GM18868 (cell line): ENCODE data around the gene TRIP4.
"Not testable (repeated sequence)": the region's sequence is repeated elsewhere in the genome, so short reads cannot be mapped to it uniquely, and the experiment has no call there.

Experiments used
- ATAC-seq: cut with Tn5 transposase; IDR thresholded peaks from one replicate; pipeline ENCODE4 v1.9.1; 2021; ENCODE audit warnings: mild to moderate bottlenecking, moderate library complexity; ENCODE audit not compliant: unreplicated experiment

Gene TRIP4

DNA sequence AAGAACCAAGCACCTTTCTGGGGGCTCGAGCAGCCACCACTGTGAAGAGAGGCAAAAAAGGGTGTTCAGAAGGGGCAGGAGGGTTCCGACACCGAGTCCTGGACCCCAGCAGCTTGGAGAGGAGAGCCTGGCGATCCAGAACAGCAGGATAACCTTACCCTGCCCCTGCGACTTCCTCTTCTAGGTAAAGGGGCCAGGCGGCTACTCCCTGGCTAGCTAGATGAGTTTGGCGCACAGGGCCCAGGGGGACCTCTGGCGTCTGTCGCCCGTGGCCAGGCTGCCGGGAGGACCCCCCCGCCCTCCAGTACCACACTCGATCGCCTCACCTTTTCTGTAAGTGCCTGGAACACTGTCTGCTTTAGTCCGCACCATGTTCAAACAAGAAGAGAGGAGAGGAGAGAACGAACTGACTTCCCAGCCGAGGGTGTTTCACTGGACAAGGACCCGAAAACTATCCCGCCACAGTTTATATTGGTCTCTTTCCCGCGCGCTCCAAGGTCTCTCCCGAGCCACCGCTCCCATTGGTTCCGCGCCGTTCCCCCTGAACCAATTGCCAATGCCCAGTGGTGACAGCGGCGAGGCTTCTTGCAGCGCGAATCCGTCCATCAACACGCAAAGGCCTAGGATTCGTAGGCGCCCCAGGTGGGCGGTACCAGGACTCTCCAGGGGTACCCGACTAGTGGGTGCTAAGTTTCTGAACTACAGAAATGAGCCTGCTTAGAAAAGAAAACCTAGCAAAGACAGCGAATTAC lies 6.5 kb upstream of the TRIP4 start, which contains the start of gene PCLAF:
TSS of gene PCLAF (minus strand) at position 442 of the 752 bp plus-strand sequence. CDS start at position 372, 70 bp downstream.
- ATAC-seq: peak; percentile 99

DNA sequence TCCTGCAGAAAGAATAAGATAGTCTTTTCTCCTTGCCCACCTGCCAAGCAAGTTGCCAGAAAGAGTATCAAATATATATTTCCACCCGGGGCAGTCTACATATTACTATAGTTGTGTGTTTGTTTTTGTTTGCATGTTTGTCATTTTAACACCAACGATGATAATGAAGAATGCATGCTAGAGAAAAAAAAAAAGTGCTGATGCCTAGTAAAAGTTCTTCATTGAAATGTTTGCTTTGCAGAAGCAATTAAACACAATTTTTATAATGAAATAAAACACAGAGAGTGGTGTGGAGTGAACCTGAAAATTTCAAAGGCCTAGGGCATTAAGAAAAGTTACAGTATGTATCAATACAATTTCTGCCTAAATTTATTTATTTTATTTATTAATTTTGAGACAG lies 3.9 kb upstream of the TRIP4 start:
- no peak for ATAC-seq

DNA sequence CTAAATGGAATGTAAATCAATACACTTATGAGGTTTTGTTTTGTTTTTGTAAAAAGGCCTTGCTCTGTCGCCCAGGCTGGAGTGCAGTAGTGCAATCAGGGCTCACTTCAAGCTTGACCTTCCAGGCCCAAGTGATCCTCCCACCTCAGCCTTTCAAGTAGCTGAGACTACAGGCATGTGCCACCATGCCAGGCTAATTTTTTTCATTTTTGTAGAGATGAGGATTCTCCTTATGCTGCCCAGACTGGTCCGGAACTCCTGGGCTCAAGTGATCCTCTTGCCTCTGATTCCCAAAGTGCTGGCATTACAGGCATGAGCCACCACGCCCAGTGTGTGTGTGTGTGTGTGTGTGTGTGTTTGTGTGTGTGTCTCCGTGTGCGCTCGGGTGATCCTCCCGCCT lies 1.3 kb upstream of the TRIP4 start:
- ATAC-seq: no peak

DNA sequence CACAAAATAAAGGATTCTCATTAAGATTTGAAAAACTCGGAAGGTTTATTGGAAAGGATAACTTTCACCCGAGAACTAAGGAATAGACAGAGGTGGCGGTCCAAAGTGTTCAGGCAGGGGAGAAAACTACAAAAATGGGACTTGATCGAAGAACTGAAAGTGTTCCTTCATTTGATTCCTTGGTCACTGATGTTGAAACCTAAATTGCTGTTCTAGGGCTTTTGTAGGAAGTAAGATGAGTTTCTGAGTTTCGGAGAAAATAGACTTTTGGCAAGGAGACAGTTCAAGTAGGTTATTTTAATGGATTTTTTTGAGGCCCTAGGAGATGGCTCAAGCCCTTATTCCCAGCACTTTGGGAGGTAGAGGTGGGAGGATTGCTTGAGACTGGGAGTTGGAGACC lies 1.4 kb downstream of the TRIP4 start:
- ATAC-seq: no peak

DNA sequence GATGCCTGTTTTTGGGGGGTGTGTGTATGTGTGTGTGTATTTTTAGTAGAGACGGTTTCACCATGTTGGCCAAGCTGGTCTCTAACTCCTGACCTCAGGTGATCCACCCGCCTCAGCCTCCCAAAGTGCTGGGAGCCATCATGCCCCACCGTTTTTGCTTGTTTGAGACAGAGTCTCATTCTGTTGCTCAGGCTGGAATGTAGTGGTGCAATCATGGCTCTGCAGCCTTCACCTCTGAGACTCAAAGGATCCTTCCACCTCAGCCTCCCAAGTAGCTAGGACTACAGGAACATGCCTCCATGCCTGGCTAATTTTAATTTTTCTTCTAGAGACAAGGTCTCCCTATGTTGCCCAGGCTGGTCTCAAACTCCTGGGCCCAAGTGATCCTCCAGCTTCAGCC lies 4.8 kb downstream of the TRIP4 start:
- not testable (repeated sequence) for ATAC-seq

DNA sequence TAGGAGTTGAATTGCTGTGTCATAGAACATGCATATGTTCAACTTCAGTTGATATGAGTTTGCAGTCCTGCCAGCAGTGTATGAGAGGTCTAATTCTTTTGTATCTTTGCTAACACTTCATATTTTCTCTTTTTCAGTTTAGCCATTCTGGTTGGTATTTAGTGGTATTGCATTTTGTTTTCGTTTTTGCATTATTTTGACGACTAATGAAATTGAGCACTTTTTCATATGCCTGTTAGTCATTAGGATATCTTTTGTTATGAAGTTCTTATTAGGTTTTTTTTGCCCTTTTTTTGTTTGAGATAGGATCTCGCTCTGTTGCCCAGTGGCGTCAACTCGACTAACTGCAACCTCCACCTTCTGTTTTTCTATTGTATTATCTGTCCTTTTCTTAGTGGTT lies 9.2 kb downstream of the TRIP4 start:
- no peak for ATAC-seq

DNA sequence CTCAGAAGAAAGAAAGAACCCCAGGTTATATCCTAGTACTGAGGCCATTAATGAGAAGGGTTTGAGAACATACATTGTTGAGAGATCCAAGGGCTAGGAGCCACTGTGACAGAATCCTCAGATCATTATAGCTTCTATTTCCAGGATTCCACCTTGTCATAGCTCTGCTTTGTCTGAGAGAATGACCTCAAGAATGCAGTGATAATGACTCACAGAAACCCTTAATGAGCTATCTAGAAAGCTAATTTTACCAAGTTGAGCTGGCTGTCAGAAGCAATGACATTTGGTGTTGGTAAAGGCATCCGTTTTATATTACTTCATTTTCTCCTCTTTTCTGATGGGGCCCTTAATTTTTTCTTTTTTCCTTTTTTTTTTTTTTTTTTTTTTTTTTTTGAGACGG lies 10.9 kb downstream of the TRIP4 start:
- ATAC-seq: no peak

DNA sequence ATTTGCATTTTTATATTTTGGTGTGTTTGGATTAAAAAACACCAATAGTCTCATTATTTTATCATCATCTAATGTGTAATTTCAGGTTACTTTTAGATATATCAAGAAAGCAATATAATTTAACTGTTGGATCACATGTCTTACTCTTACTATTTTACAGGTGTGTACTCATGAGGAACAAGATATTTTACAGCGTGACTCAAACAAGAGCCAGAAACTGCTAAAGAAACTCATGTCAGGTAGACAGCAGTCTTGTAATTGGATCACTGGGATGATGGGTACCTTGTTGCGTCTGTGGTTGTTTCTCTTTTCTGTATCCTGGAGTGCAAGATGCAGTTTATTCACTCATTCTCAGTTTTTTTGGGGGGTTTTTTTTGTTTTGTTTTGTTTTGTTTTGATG lies 12.9 kb downstream of the TRIP4 start:
- no peak for ATAC-seq

DNA sequence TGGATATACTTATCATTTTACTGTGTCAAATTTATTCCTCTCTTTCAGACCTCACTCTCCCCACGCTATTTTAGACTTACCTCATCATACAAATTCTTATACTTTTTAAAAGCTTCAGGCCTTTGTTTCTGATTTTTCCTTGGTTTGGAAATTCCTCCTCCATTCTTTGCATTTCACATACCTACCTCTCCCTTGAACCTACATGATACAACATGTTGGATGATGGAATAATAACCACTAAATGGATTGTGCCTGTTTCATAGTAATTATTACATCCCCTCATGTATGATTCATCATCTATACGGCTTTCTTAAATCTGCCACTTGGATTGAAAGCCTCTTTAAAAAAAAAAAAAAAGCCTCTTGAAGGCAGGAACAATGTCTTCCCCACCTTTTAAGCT lies 24.6 kb downstream of the TRIP4 start:
- no peak for ATAC-seq

DNA sequence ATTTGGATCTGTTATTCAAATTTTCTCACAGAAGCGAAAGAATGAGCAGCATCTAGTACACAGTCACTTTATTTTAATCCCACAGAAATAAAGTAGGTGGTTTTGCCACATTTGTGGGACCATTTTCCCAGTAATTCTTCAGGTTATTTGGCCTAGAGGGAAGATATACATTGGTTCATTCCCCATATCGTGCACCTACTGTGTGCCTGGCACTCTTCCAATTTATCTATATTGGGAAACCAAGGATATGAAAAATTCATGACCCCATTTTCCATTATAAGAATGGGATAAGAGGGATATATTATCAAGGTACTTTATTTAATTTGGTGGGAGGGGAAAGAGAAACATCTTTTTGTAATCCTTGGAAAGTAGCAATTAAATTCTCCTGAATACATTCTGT lies 35.1 kb downstream of the TRIP4 start:
- ATAC-seq: no peak

DNA sequence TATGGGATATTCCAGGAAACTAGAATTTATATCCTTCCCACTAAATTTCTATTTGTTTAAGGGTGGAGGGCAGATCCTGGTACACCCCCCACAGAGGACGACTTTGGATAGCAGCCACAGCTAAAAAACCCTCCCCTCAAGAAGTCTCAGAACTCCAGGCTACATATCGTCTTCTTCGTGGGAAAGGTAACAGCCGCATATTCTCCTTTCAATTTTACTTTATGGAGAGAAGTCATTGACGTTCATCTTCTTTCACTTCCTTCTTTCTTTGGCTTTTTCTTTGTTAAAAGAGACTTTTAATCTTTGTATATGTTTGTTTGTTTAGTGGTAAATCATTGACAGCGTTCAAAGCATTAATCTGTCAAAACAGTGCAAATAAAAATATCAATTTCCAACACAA lies 36.3 kb downstream of the TRIP4 start:
- no peak for ATAC-seq

DNA sequence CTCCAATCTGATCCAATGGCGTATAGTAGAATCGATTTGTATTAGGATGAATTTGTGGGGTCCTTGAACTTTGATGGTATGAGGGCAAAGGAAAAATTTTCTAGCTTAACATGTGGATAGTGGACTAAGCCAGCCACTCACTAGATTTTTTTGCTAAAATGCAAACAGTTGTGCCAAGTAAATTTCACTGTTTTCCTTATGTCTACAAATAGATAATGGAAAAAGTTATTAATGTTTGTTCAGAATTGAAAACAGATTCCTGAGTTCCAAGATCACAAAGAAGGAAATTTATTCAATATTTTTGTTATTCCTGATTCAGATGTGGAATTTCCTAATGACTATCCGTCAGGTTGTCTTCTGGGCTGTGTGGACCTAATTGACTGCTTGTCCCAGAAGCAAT lies 37.6 kb downstream of the TRIP4 start:
- ATAC-seq: no peak

DNA sequence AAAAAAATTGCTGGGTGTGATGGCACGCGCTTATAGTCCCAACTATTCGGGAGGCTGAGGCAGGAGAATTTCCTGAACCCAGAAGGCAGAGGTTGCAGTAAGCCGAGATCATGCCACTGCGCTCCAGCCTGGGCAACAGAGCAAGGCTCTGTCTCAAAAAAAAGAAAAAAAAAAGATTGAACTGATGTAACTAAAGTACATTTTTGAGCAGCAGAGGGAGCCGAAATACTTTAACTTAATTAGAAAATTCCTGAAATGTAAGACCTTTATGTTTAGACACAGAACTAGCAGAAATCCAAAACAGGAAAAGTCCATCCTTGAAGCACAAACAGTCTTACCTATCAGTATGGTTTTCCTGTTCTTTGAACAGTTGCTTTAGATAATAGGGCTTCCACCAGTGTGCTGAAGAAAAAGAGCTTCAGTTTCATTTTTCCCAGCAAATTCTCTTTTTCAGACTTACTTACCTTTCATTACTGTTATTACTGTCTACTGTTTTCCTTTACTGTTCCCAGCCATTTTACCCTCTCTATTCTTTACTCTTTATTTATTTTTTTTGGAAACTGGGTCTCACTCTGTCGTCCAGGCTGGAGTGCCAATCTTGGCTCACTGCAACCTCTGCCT lies 39.3 kb downstream of the TRIP4 start:
- no peak for ATAC-seq

DNA sequence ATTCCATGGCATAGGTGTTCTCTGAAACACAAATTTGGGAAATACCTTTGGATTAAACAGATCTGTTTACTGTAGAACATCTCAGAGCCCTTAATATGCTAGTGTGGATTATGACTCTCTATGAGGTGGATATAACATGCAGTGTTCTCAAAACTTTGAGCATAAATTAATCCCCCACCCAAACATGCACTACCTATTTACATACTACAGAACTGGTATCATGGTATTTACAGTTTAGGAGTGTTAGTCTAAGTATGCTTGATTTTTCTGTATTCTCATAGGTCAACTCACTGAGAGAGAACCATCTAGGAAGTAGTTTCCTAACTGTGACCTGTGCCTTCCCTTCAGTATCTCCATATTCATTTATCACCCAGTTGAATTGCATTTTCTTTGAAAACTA lies 41.8 kb downstream of the TRIP4 start:
- ATAC-seq: no peak

DNA sequence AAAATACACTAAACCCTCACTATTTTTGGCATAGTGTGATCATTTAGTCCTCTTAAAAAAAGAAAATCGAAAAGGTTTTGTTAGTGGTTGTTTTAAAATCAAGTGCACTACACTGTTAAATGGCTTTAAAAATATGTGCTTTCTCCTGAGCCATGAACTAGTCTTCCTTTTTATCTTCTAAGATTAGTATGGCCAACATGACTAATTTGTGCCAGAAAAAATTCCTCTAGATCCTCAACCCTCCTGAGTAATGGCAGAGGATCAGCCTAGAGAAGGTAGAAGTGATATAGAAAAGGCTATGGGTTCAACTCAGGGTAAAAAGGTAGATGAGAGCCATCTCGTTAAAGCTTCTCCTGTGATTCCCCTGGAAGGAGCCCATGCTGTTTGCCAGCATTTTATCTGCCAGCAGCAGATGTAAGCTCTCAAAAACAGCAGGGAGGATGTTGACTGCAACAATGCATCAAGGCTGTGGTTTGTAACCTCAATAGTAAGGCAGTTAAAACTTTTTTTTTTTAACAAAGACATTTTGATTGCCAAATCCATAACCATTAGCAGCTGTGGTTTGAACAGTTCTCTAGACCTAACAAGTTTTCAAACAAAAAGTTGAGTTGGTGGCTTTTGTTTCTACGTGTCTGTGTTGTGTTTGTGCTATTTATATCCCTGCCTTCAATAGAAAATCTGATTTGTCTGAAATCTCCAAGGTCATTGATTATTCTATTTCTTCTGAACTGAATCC lies 42.5 kb downstream of the TRIP4 start:
- ATAC-seq: no peak

DNA sequence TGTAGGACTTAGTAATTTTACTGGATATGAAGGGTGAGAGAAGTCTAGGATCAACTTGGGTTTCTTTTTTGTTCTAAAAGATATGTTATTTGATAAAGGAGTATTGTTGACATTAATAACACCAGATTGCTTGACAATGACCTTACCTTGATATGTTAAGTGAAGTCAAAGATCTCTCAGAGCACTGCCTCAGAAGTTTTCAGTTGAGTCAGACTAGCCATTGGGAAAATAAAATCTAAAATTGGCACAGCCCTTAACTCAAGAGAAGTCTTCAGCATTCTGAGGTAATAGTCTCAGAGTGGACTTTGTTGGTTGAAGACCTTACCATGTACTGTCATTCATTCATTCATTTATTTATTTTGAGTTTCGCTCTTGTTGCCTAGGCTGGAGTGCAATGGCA lies 50.3 kb downstream of the TRIP4 start:
- no peak for ATAC-seq

DNA sequence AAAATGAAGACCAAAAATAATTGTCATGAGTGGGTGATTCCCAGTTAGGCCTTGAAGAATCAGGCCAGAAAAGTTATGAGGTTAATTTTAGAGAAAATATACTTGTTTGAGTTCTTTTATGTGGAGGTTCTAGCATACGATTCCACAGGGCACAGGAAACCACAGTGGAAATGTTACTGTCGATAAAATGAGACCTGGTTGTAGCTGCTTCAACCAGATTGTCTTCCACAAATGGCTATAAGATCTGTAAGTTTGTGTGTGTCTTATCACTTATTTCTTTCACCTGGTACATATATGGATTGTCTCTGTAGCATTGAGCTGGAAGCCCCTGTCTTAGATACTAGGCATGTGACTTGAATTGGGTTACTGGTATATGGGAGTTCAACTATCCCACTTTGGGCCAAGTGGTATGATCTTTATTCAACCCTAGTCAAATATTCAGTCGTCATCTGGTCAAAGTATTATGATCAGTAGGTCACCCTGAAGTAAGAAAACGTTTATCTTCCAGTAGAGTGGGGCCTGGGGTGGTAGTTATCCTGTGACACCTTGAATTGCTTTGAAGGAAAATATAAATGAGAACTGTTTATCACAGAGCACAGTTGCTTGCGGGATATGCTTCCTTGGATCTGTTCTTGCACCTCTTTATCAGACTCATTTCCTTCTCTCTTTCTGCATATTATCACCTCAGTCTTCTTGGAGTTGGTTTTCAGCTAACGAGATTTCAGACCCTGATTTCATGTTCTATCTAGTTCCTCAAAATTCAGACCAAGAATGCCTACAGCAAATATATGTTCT lies 51.2 kb downstream of the TRIP4 start:
- ATAC-seq: no peak

DNA sequence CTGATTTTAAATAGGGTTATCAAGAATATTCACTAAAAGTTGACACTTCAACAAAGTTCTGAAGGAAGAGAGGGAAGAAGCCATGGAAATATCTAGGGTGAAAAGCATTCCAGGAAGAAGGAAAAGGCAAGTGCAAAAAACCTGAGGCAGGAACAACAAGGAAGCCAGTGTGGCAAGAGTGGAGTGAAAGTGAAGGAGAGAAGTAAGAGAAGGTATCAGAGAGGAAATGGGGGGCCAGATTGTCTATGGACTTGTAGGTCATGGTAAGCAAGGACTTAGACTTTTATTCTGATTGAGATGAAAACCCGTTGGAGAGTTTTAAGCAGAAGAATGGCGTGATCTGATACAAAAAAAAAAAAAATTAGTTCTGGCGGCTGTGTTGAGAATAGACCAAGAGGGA lies 54.2 kb downstream of the TRIP4 start:
- no peak for ATAC-seq

DNA sequence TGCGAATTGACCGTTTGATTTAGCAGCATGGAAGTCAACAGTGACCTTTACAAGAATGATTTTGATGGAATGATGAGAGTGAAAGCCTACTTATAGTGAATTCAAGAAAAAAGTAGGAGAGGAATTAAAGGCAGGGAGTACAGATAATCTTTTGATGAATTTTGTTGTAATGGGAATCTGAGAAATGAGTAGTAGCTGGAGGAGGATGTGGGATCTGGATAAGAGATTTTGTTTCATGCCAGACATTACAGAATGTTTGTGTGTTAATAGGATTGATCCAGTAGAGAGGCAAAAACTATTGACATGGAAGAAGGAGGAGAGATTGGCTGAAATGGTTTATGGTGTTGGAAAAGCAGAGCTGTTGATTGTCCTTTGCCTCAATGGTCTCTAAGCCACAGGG lies 55.4 kb downstream of the TRIP4 start:
- no peak for ATAC-seq

DNA sequence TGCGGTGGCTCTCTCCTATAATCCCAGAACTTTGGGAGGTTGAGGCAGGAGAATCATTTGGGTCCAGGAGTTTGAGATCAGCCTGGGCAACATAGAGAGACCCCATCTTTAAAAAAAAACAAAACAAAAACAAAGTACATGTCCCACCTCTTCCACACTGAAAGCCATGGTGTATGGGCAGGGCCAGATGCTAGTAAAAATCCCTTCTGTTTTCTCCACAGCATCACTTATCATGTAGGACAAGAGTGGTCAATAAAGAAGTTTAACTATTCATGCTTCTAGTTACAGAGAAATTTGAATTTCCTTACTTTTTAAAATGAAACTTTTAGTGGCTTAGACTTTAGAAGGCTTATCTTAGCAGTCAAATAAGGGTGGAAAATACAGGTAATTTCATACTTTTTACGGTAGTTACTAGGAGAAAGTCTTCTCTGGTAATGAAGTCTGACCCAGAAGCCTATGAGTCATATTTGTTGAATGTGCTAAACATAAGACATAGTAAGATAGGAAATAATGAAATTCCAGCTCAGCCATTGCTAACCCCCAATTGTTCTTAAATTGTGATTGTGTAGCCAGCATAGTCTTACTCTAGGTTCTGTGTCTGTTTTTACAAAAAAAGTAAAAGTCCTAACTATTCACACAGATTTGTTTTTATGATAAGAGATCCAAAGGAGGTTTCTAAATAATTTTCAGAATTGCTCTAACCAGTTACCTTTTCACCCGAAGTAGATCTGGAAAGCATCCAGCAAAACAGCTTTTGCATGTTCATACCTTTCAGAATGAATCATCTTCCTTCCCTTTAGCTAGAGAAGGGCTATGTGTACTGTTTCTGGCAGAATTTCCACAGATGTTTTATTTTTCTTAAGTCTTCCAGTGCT lies 56.3 kb downstream of the TRIP4 start:
- ATAC-seq: peak; percentile 75
